ENCODE measurements around the gene EFHD2. TPM values are rescaled to one million over a fixed set of nuclear protein-coding genes. Genes with fewer than 3 reads are reported as not detected.

The EFHD2 gene, protein sequence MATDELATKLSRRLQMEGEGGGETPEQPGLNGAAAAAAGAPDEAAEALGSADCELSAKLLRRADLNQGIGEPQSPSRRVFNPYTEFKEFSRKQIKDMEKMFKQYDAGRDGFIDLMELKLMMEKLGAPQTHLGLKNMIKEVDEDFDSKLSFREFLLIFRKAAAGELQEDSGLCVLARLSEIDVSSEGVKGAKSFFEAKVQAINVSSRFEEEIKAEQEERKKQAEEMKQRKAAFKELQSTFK
- 19.5 TPM in 2 replicates for total RNA-seq (ENCODE audit: low replicate concordance)
- long read RNA-seq, result 0 reads

DNA sequence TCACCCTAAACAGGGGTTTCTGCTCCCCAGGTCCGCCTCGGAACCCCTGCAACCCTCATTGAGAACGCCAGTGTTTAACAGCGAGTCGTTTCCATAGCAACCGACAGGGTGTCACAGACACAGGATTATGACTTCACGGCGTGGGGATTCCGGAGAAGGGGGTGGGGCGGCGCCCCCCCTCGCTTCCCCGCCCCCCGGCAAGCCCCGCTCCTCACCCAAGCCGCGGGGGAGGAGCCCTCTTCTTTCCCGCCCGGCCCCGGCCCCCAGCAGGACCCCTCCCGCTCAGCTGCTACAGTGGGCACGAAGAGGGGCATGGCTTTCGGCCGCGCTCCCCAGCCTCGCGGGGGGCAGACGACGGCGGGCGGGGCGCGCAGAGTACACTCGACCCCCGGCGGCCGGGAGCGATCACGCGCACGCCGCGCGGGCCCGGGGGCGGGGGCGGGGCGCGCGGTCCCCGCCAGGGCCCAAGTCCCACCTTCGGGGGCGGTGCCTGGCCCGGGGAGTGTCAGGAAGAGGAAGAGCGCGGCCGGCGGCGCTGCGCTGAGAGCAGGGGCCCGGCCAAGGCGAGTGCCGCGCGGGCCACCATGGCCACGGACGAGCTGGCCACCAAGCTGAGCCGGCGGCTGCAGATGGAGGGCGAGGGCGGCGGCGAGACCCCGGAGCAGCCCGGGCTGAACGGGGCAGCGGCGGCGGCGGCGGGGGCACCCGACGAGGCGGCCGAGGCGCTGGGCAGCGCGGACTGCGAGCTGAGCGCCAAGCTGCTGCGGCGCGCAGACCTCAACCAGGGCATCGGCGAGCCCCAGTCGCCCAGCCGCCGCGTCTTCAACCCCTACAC lies at the start of gene EFHD2:
EFHD2 (plus strand) TSS at position 501 of the 835 bp plus-strand sequence; CDS start at position 585, 84 bp downstream.
- H3K27ac Mint-ChIP-seq, result peak within 1 kb of the TSS; percentile 75
- peak; percentile 86 for DNase-seq (ENCODE audit: extremely low spot score, unreplicated experiment)
- H3K36me3 Mint-ChIP-seq, result no peaks in the 10 kb centered on the region
- H3K4me1 Mint-ChIP-seq (ENCODE audit: unreplicated experiment), result peaks cover 26% of the 10 kb centered on the region
- peaks cover 35% of the 10 kb centered on the region for H3K27me3 Mint-ChIP-seq
- no peaks in the 10 kb centered on the region for H3K9me3 Mint-ChIP-seq
- H3K4me3 Mint-ChIP-seq, result peak within 1 kb of the TSS; percentile 89
- TF ChIP-seq, protein P1, sequence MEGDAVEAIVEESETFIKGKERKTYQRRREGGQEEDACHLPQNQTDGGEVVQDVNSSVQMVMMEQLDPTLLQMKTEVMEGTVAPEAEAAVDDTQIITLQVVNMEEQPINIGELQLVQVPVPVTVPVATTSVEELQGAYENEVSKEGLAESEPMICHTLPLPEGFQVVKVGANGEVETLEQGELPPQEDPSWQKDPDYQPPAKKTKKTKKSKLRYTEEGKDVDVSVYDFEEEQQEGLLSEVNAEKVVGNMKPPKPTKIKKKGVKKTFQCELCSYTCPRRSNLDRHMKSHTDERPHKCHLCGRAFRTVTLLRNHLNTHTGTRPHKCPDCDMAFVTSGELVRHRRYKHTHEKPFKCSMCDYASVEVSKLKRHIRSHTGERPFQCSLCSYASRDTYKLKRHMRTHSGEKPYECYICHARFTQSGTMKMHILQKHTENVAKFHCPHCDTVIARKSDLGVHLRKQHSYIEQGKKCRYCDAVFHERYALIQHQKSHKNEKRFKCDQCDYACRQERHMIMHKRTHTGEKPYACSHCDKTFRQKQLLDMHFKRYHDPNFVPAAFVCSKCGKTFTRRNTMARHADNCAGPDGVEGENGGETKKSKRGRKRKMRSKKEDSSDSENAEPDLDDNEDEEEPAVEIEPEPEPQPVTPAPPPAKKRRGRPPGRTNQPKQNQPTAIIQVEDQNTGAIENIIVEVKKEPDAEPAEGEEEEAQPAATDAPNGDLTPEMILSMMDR (conservative IDR thresholded peaks at IDR 0.05), result peak; percentile 19

DNA sequence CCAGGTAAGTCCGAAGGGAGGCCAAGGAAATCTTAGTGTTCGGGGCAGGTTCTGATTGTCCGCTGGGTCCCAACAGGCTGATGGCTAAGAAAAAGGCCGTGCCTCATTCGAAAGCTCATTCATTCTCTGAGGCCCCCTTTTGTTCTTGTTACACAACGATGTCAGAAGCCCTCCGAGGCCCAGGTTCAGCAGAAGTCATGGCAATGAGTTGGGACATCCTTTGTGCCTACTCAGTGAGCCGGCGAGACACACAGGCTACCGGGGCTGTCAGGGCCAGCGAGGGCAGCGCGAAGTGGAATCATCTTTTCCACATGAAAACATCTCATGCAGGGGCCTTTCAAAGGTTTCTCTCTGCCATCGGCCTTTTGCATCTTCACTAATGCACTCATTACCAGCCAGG lies 49.0 kb upstream of the EFHD2 start:
- H3K9me3 Mint-ChIP-seq, result no peaks in the 10 kb centered on the region
- TF ChIP-seq, protein P1 (conservative IDR thresholded peaks at IDR 0.05), result no peak
- no peak overlapping the region for H3K27ac Mint-ChIP-seq
- H3K27me3 Mint-ChIP-seq, result peaks cover 3% of the 10 kb centered on the region
- DNase-seq (ENCODE audit: extremely low spot score, unreplicated experiment), result no peak
- peaks cover 13% of the 10 kb centered on the region for H3K4me1 Mint-ChIP-seq (ENCODE audit: unreplicated experiment)
- H3K36me3 Mint-ChIP-seq, result no peaks in the 10 kb centered on the region
- H3K4me3 Mint-ChIP-seq, result no peak overlapping the region

DNA sequence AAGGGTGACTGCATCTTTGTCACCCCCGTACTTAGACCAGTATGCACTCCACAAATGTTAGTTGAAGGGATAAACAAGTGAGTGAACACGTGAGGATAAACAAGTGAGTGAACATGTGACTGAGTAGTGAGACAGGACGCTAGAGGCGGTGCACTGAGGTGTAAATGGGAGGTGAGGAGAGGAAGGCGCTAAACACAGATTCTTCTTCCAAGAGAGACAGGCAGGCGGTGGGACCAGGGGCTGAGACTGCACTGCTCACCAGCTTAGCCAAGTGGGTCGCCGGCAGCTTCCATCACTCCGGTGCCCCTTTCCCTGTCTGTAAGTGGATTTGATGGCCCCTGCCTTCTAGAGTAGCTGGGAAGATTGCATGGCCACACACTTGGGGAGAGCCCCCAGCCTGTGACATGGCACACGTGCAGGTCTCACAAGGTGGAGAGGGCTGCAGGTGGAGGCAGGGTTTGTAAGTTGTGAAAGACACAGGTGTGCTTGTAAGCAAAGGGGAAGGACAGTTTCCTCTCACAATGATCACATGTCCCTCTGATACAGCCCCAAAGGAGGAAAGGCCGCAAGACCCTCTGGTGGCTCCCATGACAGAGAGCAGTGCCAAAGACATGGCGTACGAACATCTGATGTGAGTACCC lies 47.5 kb upstream of the EFHD2 start:
- Mint-ChIP-seq H3K4me1 (ENCODE audit: unreplicated experiment) (peaks cover 14% of the 10 kb centered on the region), H3K4me3 (no peak overlapping the region), H3K27me3 (peaks cover 6% of the 10 kb centered on the region), H3K36me3 (no peaks in the 10 kb centered on the region), H3K9me3 (no peaks in the 10 kb centered on the region), H3K27ac (no peak overlapping the region)
- no peak for DNase-seq (ENCODE audit: extremely low spot score, unreplicated experiment)
- TF ChIP-seq, protein P1 (conservative IDR thresholded peaks at IDR 0.05), result no peak

DNA sequence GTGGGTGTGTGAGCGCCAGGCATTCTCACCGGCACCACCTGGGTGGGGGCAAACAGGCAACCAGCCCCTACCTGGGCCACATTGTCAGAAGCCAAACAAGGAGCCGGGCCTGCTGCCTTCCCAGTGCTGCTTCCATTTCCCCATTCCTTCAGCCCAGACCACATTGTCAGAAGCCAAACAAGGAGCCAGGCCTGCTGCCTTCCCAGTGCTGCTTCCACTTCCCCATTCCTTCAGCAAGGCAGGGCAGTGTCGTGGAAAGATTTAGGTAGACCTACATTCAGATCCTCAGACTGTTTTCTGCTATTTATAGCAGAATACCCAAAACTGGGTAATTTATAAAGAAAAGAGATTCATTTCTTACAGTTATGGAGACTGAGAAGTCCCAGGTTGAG lies 47.0 kb upstream of the EFHD2 start:
- Mint-ChIP-seq H3K27me3 (peaks cover 6% of the 10 kb centered on the region), H3K4me1 (ENCODE audit: unreplicated experiment) (peaks cover 14% of the 10 kb centered on the region), H3K36me3 (no peaks in the 10 kb centered on the region), H3K4me3 (no peak overlapping the region), H3K9me3 (no peaks in the 10 kb centered on the region), H3K27ac (no peak overlapping the region)
- TF ChIP-seq, protein P1 (conservative IDR thresholded peaks at IDR 0.05), result no peak
- no peak for DNase-seq (ENCODE audit: extremely low spot score, unreplicated experiment)

DNA sequence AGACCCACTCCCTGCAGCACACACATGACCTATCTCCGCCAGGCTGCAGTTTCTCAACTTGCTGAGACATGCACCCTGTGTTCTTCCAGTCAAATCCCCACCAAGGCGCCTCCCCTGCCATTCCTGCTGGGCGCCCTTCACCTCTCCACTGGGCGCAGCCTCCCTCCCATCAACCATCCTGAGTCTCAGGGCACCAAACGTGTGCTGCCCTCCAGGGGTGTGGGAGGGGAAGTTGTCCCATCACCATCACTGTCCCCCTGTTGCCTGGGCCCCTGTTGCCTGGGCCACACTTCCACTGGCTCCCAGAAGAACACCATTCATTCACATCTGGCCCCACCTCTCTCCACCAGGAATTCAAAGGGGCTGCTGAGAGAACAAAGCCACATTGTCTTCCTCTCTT lies 44.9 kb upstream of the EFHD2 start:
- H3K4me1 Mint-ChIP-seq (ENCODE audit: unreplicated experiment), result peaks cover 14% of the 10 kb centered on the region

More for the DNA sequence above, 44.9 kb upstream of the EFHD2 start:
- Mint-ChIP-seq H3K4me3 (no peak overlapping the region), H3K36me3 (no peaks in the 10 kb centered on the region), H3K9me3 (no peaks in the 10 kb centered on the region), H3K27me3 (peaks cover 6% of the 10 kb centered on the region), H3K27ac (no peak overlapping the region)
- DNase-seq (ENCODE audit: extremely low spot score, unreplicated experiment), result no peak
- TF ChIP-seq, protein P1 (conservative IDR thresholded peaks at IDR 0.05), result no peak

All from type B pancreatic cell (in vitro differentiated cells).